Ishikawa (cell line): ENCODE data around the gene GRIK5.

Experiments
- CEBPB ChIP-seq: IDR thresholded peaks from 2 replicates; pipeline ENCODE4 v1.6.1; 2012
- CREB1 ChIP-seq: IDR thresholded peaks from 2 replicates; pipeline ENCODE4 v1.6.1; 2012; ENCODE audit warnings: low read depth
- EGR1 ChIP-seq: IDR thresholded peaks from 2 replicates; pipeline ENCODE4 v1.6.1; 2012
- EP300 ChIP-seq: IDR thresholded peaks from 2 replicates; pipeline ENCODE4 v1.6.1; 2012; ENCODE audit warnings: borderline replicate concordance
- FOXM1 ChIP-seq: IDR thresholded peaks from 2 replicates; pipeline ENCODE4 v1.6.1; 2012; ENCODE audit warnings: low read depth, borderline replicate concordance
- NFIC ChIP-seq: IDR thresholded peaks from 2 replicates; pipeline ENCODE4 v1.6.1; 2012
- RAD21 ChIP-seq: IDR thresholded peaks from 2 replicates; pipeline ENCODE4 v1.6.1; 2012; ENCODE audit warnings: low read depth
- TAF1 ChIP-seq: IDR thresholded peaks from 2 replicates; pipeline ENCODE4 v1.6.1; 2012; ENCODE audit warnings: low read depth, mild to moderate bottlenecking
- TCF12 ChIP-seq: IDR thresholded peaks from 2 replicates; pipeline ENCODE4 v1.6.1; 2012; ENCODE audit warnings: low read depth
- TEAD4 ChIP-seq: IDR thresholded peaks from 2 replicates; pipeline ENCODE4 v1.6.1; 2012
- YY1 ChIP-seq: IDR thresholded peaks from 2 replicates; pipeline ENCODE4 v1.6.1; 2012; ENCODE audit warnings: low read depth
- ZBTB7A ChIP-seq: IDR thresholded peaks from 2 replicates; pipeline ENCODE4 v1.6.1; 2012; ENCODE audit warnings: low read depth
- TF ChIP-seq, protein P1 (sequence below): IDR thresholded peaks from 2 replicates; pipeline ENCODE4 v1.6.1; 2012; ENCODE audit warnings: low read depth, mild to moderate bottlenecking
- TF ChIP-seq, protein P2 (sequence below): IDR thresholded peaks from 2 replicates; pipeline ENCODE4 v1.6.1; 2012
- TF ChIP-seq, protein P3 (sequence below): IDR thresholded peaks from 2 replicates; pipeline ENCODE4 v1.6.1; 2012

The GRIK5 gene

DNA sequence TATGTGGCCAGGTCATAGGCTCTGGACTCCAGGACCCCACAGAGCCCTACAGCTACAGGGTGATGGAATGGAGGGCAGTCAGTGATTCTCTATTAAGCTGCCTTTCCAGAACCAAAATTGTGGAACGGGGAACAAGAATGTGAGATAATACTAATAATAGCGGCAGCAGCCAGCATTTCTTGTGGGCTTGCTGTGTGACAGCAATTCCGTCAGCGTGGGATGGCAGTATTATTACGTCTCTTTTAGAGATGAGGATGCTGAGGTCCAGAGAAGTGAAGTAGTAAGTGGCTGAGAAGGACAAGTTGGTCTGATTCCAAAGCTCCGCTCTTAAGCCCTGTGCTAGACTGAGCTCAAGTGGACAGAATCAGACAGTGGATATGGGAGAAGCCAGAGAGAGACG is 24.4 kb downstream of the GRIK5 start:
- TF ChIP-seq, protein P1, sequence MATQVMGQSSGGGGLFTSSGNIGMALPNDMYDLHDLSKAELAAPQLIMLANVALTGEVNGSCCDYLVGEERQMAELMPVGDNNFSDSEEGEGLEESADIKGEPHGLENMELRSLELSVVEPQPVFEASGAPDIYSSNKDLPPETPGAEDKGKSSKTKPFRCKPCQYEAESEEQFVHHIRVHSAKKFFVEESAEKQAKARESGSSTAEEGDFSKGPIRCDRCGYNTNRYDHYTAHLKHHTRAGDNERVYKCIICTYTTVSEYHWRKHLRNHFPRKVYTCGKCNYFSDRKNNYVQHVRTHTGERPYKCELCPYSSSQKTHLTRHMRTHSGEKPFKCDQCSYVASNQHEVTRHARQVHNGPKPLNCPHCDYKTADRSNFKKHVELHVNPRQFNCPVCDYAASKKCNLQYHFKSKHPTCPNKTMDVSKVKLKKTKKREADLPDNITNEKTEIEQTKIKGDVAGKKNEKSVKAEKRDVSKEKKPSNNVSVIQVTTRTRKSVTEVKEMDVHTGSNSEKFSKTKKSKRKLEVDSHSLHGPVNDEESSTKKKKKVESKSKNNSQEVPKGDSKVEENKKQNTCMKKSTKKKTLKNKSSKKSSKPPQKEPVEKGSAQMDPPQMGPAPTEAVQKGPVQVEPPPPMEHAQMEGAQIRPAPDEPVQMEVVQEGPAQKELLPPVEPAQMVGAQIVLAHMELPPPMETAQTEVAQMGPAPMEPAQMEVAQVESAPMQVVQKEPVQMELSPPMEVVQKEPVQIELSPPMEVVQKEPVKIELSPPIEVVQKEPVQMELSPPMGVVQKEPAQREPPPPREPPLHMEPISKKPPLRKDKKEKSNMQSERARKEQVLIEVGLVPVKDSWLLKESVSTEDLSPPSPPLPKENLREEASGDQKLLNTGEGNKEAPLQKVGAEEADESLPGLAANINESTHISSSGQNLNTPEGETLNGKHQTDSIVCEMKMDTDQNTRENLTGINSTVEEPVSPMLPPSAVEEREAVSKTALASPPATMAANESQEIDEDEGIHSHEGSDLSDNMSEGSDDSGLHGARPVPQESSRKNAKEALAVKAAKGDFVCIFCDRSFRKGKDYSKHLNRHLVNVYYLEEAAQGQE = no peak
- no peak for TF ChIP-seq FOXM1

DNA sequence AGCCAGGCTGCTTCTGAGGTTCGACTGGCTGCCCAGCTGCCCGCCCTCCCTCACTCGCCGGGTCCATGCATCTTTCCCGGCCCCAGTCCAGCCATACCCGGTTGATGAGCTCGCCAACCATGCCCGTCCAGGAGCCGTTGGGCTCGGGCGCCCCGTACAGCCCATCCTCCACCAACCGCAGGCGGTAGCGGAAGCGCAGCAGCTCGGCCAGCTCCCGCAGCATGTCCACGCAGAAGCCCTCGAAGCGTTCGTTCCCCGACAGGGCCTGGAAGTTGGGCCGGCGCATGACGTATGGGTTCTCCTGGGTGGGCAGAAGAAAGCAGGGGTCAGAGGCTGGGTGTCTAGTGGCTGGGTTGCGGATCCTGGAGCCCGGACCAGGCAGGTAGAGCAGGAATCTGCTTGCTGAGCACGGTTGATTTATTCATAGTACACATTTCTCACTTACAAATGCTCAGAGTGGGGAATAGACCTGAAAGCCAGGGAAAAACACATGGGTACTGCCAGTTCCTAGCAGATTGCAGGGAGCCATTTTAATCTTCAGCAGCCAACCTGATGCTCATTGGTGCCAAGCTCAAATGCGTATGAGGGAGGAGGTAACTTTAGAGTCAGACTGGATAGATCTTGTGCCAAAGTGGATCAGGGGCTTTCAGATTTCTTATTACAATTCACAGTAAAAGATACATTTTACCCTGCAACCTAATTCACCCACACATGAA is 27.4 kb downstream of the GRIK5 start:
- TF ChIP-seq YY1 (no peak), CREB1 (no peak), FOXM1 (no peak), EGR1 (no peak), TAF1 (no peak), RAD21 (no peak), ZBTB7A (no peak), CEBPB (no peak), TEAD4 (no peak), EP300 (no peak), TCF12 (no peak), NFIC (no peak)
- TF ChIP-seq, protein P2, sequence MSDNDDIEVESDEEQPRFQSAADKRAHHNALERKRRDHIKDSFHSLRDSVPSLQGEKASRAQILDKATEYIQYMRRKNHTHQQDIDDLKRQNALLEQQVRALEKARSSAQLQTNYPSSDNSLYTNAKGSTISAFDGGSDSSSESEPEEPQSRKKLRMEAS = no peak
- TF ChIP-seq, protein P3, sequence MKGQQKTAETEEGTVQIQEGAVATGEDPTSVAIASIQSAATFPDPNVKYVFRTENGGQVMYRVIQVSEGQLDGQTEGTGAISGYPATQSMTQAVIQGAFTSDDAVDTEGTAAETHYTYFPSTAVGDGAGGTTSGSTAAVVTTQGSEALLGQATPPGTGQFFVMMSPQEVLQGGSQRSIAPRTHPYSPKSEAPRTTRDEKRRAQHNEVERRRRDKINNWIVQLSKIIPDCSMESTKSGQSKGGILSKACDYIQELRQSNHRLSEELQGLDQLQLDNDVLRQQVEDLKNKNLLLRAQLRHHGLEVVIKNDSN = no peak
- TF ChIP-seq, protein P1 = no peak

DNA sequence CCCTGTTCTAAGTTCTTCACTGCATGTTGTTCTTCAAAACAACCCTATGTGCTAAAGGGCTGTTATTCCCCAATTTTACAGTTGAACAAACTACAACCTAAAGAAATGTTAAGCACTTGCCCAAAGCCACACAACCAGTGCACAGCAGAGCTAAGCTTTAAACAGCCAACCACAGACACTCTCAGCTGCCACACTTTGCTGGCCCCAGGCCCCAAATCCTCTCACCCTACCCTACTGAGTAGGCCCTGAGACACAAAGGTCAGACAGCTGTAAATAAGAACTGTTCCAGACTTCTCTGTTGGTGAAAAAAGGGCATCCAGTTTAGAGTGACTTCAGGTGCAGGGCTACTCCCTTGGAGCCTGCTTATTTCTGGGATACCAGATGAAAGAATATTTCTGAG is 30.0 kb downstream of the GRIK5 start:
- TF ChIP-seq, protein P3 = no peak
- TF ChIP-seq TEAD4 (no peak), TCF12 (no peak), EP300 (no peak), EGR1 (no peak), YY1 (no peak), FOXM1 (no peak), RAD21 (no peak), NFIC (no peak)

DNA sequence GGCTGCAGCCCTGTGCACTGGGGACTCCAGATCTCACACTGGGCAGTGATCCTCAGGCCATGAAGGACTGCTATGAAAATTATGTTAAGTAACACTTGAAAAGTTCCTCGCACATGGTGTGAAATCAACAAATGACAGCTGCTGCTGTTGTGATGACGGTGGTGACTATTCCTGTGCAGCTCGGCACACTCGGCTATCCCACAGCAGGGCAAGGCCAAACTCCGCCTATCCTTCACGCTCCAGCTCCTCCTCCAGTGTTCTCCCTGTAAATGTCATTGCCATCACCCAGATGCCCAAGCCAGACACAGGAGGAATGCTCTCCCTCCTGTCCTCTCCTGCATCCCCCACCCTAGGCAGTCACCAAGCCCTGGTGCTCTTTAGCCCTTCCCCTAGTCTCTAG is 31.3 kb downstream of the GRIK5 start:
- TF ChIP-seq RAD21 = no peak
- no peak for TF ChIP-seq EGR1
- TF ChIP-seq, protein P2 = no peak; the same call in 1 of the 2 replicates
- no peak for TF ChIP-seq NFIC
- TF ChIP-seq, protein P3 = no peak
- TF ChIP-seq, protein P1 = peak; percentile 40
- no peak for TF ChIP-seq TCF12

DNA sequence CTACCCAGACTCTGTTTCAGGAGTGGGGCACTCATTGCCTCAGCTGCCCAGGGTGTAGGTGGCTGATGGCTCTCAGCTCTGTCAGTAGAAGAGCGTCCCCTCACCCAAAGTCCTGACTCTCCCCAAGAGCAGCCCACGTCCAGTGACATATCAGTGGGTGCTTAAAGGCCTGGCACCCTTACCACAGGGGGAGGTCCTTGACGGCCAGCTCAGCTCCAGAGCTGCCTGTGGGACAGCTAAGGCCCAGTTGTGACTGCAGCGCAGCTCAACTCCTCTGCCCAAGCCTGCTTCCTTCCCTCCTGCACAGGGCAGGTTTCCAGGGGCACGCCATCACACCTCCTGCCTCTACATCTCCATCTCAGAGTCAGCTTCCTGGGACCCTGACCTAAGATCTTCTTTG is 32.4 kb downstream of the GRIK5 start:
- no peak for TF ChIP-seq TAF1
- TF ChIP-seq, protein P2 = no peak
- TF ChIP-seq YY1 = no peak
- no peak for TF ChIP-seq ZBTB7A
- no peak for TF ChIP-seq FOXM1
- TF ChIP-seq, protein P1 = no peak
- TF ChIP-seq, protein P3 = no peak
- no peak for TF ChIP-seq TCF12
